BJ (cell line): Measurements from ENCODE around the gene SAP30L. TPM values are rescaled to one million over a fixed set of nuclear protein-coding genes. Genes with fewer than 3 reads are reported as not detected.

ENCODE experiments used
- CTCF ChIA-PET: fragments of 350-600 bp; formaldehyde crosslinking; extraction: SDS; loops from one replicate; lab custom pipeline; 2021; ENCODE audit warnings: antibody characterized with exemption, inconsistent platforms; lab: Yijun Ruan, JAX
- POLR2A ChIA-PET: fragments of 300-600 bp; sonication (Branson Sonifier 250); formaldehyde crosslinking; extraction: SDS; loops from one replicate; lab custom pipeline; 2021; ENCODE audit warnings: antibody characterized with exemption; lab: Charles Lee
- DNase-seq: peaks from one replicate; pipeline ENCODE4 v3.0.0-alpha.2; 2011; ENCODE audit warnings: low read depth
- H3K27me3 ChIP-seq: 2 replicates; pipeline ENCODE4 v1.6.0; 2011; ENCODE audit warnings: low read length; ENCODE audit not compliant: control insufficient read depth, insufficient read depth
- H3K36me3 ChIP-seq: 2 replicates; pipeline ENCODE4 v1.5.1; 2011; ENCODE audit warnings: low read length; ENCODE audit not compliant: control insufficient read depth, insufficient read depth
- H3K4me3 ChIP-seq: 2 replicates; pipeline ENCODE4 v1.5.1; 2011; ENCODE audit warnings: low read depth, mild to moderate bottlenecking, control low read depth, low read length
- CTCF ChIP-seq: IDR thresholded peaks from 2 replicates; pipeline ENCODE4 v1.5.1; 2011; ENCODE audit warnings: low read depth, mild to moderate bottlenecking, control low read depth, inconsistent platforms, low read length, moderate library complexity; ENCODE audit not compliant: insufficient read depth
- polyA plus RNA-seq: library from polyadenylated mRNA; depleted of rRNA; stranded (reverse); fragments of >200 nt; gene quantifications from 2 replicates; pipeline ENCODE4 v1.2.3, GENCODE V29; 2011

Gene SAP30L
- polyA plus RNA-seq, 1 experiment: 26.3 TPM

- no peak for DNase-seq
- no peak for TF ChIP-seq CTCF
- ChIA-PET CTCF (interaction anchor here (1.7 to 1.9 kb wide), 2 partner anchors 10 to 14 kb away, joined by 4 to 8 read pairs; no protein-coding TSS in a partner anchor), POLR2A (no interaction called here)
- Histone ChIP-seq H3K27me3 (peaks cover 90% of the 10 kb centered on the region), H3K36me3 (no peaks in the 10 kb centered on the region), H3K4me3 (no peak within 1 kb of the TSS)
Measured at GRCh38 chr5:154478224-154478565, 32.4 kb downstream of the SAP30L start, which contains the start of gene HAND1. TSS of gene HAND1 (minus strand) at chr5:154478227. CDS start at chr5:154478008, 219 bp downstream.

DNA sequence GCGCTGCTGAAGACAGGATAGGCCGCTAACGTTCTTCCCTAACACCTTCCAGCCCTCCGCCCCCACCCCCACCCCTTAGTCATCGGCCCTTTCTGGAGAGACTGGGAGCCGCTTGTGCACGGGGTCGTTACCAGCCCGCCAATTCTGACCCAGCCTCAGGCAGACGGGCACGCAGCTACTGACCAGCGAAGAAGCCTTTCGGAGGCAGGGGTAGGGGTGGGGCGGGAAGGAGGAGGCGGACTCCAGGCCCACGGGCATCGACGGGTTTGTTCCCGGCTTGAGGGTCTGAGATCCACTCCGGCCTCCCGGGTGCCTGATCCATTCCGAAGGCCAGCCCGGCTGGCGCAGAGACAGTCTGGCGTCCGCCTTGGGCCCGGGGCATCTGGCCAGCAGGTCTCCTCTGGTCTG lies 33.0 kb downstream of the SAP30L start:
- POLR2A ChIA-PET: no interaction called here
- TF ChIP-seq CTCF: no peak
- H3K4me3 ChIP-seq: no peak overlapping the region
- peaks cover 90% of the 10 kb centered on the region for H3K27me3 ChIP-seq
- DNase-seq: no peak
- no peaks in the 10 kb centered on the region for H3K36me3 ChIP-seq
- CTCF ChIA-PET: interaction anchor here (1.7 to 1.9 kb wide), 2 partner anchors 10 to 14 kb away, joined by 4 to 8 read pairs; no protein-coding TSS in a partner anchor

- no peak for TF ChIP-seq CTCF
- ChIA-PET POLR2A (no interaction called here), CTCF (interaction anchor here (0.7 to 1.9 kb wide), 3 partner anchors 11 to 40 kb away, joined by 3 to 8 read pairs (median 4); no protein-coding TSS in a partner anchor)
- H3K36me3 ChIP-seq: no peaks in the 10 kb centered on the region
- peaks cover 91% of the 10 kb centered on the region for H3K27me3 ChIP-seq
- DNase-seq: no peak
- H3K4me3 ChIP-seq: no peak overlapping the region
Measured at GRCh38 chr5:154479160-154479943, 33.6 kb downstream of the SAP30L start.

- POLR2A ChIA-PET: no interaction called here
- no peak for TF ChIP-seq CTCF
- peaks cover 92% of the 10 kb centered on the region for H3K27me3 ChIP-seq
- DNase-seq: no peak
- CTCF ChIA-PET: interaction anchor here (0.7 kb wide), 1 partner anchor 39 kb away, joined by 3 read pairs; no protein-coding TSS in a partner anchor
- no peaks in the 10 kb centered on the region for H3K36me3 ChIP-seq
- no peak overlapping the region for H3K4me3 ChIP-seq
Measured at GRCh38 chr5:154479944-154480750, 34.4 kb downstream of the SAP30L start.

GRCh38 chr5:154480847-154481246 lies 35.0 kb downstream of the SAP30L start:
- no peak for DNase-seq
- Histone ChIP-seq H3K27me3 (peaks cover 93% of the 10 kb centered on the region), H3K36me3 (no peaks in the 10 kb centered on the region), H3K4me3 (no peak overlapping the region)
- ChIA-PET CTCF (no interaction called here), POLR2A (no interaction called here)
- no peak for TF ChIP-seq CTCF
